ENCODE measurements around the gene YTHDF1. TPM values are rescaled to one million over a fixed set of nuclear protein-coding genes. Genes with fewer than 3 reads are reported as not detected.

YTHDF1 gene
- total RNA-seq, 4 donors from 2014 or later, result 19.9 to 29.2 (median 22.9) TPM

GRCh38 chr20:63186084-63186483, 29.8 kb downstream of the YTHDF1 start:
- TF ChIP-seq, protein P1, sequence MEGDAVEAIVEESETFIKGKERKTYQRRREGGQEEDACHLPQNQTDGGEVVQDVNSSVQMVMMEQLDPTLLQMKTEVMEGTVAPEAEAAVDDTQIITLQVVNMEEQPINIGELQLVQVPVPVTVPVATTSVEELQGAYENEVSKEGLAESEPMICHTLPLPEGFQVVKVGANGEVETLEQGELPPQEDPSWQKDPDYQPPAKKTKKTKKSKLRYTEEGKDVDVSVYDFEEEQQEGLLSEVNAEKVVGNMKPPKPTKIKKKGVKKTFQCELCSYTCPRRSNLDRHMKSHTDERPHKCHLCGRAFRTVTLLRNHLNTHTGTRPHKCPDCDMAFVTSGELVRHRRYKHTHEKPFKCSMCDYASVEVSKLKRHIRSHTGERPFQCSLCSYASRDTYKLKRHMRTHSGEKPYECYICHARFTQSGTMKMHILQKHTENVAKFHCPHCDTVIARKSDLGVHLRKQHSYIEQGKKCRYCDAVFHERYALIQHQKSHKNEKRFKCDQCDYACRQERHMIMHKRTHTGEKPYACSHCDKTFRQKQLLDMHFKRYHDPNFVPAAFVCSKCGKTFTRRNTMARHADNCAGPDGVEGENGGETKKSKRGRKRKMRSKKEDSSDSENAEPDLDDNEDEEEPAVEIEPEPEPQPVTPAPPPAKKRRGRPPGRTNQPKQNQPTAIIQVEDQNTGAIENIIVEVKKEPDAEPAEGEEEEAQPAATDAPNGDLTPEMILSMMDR (IDR thresholded peaks at IDR 0.05), result no peak
- TF ChIP-seq POLR2A (IDR thresholded peaks at IDR 0.05), result no peak
- intact Hi-C loops (cut with DNase I), result no loop called here

GRCh38 chr20:63185215-63185796, 30.6 kb downstream of the YTHDF1 start:
- intact Hi-C loops (cut with DNase I), result no loop called here
- no peak for DNase-seq
- no peaks in the 10 kb centered on the region for H3K9me3 ChIP-seq
- no peak overlapping the region for H3K27ac ChIP-seq
- 81 to 93% methylated on average over 18 to 20 of the region's 21 CpGs for WGBS, 2 donors
- H3K4me1 ChIP-seq, result no peaks in the 10 kb centered on the region
- no peak overlapping the region for H3K4me3 ChIP-seq
- no peaks in the 10 kb centered on the region for H3K36me3 ChIP-seq
- TF ChIP-seq, protein P1 (IDR thresholded peaks at IDR 0.05), result no peak
- no peak for TF ChIP-seq POLR2A (IDR thresholded peaks at IDR 0.05)
- H3K27me3 ChIP-seq, result peaks cover 0 to 38% (median 2%) of the 10 kb centered on the region in 4 donors

More at GRCh38 chr20:63186084-63186483, 29.8 kb downstream of the YTHDF1 start:
- Histone ChIP-seq H3K27me3 (peaks cover 0 to 30% (median 0%) of the 10 kb centered on the region in 4 donors), H3K4me1 (no peaks in the 10 kb centered on the region), H3K4me3 (no peak overlapping the region), H3K36me3 (no peaks in the 10 kb centered on the region), H3K9me3 (no peaks in the 10 kb centered on the region), H3K27ac (no peak overlapping the region)
- no peak for DNase-seq
- WGBS, 2 donors, result 90 to 98% methylated on average over 8 of the region's 8 CpGs

GRCh38 chr20:63183422-63184146, 32.3 kb downstream of the YTHDF1 start:
- Histone ChIP-seq H3K4me3 (no peak overlapping the region), H3K27ac (no peak overlapping the region), H3K27me3 (peaks cover 9 to 55% (median 11%) of the 10 kb centered on the region in 4 donors), H3K4me1 (peaks cover 3 to 11% (median 6%) of the 10 kb centered on the region in 3 donors), H3K36me3 (no peaks in the 10 kb centered on the region), H3K9me3 (no peaks in the 10 kb centered on the region)
- TF ChIP-seq POLR2A (IDR thresholded peaks at IDR 0.05), result no peak
- TF ChIP-seq, protein P1 (IDR thresholded peaks at IDR 0.05), result peak; percentile 25 to 74 (median 62)
- intact Hi-C loops (cut with DNase I), result loop anchor here (5.0 kb wide), 1 partner anchor 126 kb away; no protein-coding TSS in a partner anchor
- no peak for DNase-seq
- 55 to 68% methylated on average over 4 to 12 of the region's 13 CpGs for WGBS, 2 donors

- intact Hi-C loops (cut with DNase I), result loop anchor here (5.0 kb wide), 1 partner anchor 126 kb away; no protein-coding TSS in a partner anchor
- H3K27me3 ChIP-seq, result peaks cover 14 to 61% (median 16%) of the 10 kb centered on the region in 4 donors
- peaks cover 7 to 17% (median 12%) of the 10 kb centered on the region in 3 donors for H3K4me1 ChIP-seq
- TF ChIP-seq, protein P1 (IDR thresholded peaks at IDR 0.05), result no peak
- TF ChIP-seq POLR2A (IDR thresholded peaks at IDR 0.05), result no peak
- no peak overlapping the region for H3K27ac ChIP-seq
- WGBS, 2 donors, result 20 to 70% methylated on average over 1 to 2 of the region's 9 CpGs
- H3K4me3 ChIP-seq, result no peak overlapping the region
- H3K36me3 ChIP-seq, result no peaks in the 10 kb centered on the region
- DNase-seq, result no peak
- H3K9me3 ChIP-seq, result no peaks in the 10 kb centered on the region
These were observed 33.0 kb downstream of the YTHDF1 start for GRCh38 chr20:63182946-63183415.

GRCh38 chr20:63182425-63182824, 33.5 kb downstream of the YTHDF1 start:
- no peaks in the 10 kb centered on the region for H3K36me3 ChIP-seq
- peaks cover 15 to 67% (median 20%) of the 10 kb centered on the region in 4 donors for H3K27me3 ChIP-seq
- no peak overlapping the region for H3K27ac ChIP-seq
- H3K4me3 ChIP-seq, result no peak overlapping the region
- WGBS, 2 donors, result 33% methylated on average over 1 of the region's 8 CpGs; no CpG with 5 or more reads in 1 of the 2 donors
- DNase-seq, result no peak
- intact Hi-C loops (cut with DNase I), result loop anchor here (5.0 kb wide), 1 partner anchor 125 kb away; no protein-coding TSS in a partner anchor
- H3K9me3 ChIP-seq, result no peaks in the 10 kb centered on the region
- peaks cover 8 to 23% (median 18%) of the 10 kb centered on the region in 3 donors for H3K4me1 ChIP-seq
- no peak for TF ChIP-seq POLR2A (IDR thresholded peaks at IDR 0.05)
- TF ChIP-seq, protein P1 (IDR thresholded peaks at IDR 0.05), result no peak

Measured in esophagus squamous epithelium (tissue), 5 donors.